Superior temporal gyrus (tissue), 1 donor: Measurements from ENCODE around the gene UBN2.
"Not testable (repeated sequence)": the region's sequence is repeated elsewhere in the genome, so short reads cannot be mapped to it uniquely, and the experiment has no call there.

Source experiments
- DNase-seq: peaks from one replicate; pipeline ENCODE4 v3.0.0-alpha.2; 2016; ENCODE audit errors: extremely low spot score

Gene UBN2

DNA sequence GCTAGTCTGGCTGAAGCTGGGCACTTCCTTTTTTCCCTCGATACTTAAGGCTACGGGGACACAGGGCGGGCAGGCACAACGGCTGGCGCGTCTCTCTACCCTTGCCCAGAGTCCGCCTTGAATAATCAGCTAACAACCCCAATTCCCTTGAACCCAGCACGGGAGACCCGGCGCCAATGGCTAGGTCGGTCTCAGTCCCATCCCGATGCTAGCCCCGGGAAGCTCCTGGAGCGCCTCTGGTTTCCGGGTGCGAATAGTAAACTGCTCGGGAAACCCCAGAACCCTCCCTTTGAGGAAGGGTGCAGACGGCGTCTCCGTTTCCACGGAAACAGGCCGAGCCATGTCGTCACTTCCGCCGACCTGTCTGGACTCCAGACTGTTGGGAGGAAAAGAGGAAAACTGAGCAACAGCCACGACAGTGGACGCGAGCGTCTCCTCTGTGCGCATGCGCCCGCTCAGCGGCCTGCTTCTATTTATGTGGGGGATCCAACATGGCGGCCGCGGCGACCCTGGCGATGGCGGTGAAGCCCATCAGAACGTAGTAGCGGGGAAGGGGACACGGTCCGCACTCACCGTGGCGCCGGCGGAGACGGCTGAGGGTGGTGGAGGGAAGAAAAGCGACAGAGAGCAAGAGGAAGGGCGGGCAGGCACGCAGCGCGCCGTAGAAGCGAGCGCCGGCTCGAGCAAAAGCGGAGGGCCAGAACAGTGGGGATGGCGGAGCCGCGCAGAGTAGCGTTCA, at the start of gene UBN2:
Gene UBN2, plus strand, starts transcription at position 464 of the 739 bp plus-strand sequence. Its CDS starts 248 bp downstream, at position 712.
- peak; percentile 99 for DNase-seq

DNA sequence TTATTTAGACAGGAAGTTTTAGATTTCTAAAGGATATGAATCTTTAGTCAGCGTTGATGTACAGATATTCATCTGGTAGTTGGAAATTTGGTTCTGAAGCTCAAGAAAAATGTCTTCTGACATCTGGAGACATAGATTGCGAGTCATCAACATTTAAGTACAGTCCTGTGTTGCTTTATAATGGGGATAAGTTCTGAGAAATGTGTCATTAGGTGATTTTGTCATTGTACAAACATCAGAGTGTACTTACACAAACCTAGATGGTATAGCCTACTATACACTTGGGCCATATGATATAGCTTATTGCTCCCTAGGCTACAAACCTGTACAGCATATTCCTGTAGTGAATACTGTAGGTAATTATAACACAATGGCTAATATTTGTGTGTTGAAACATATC, 49.6 kb upstream of the UBN2 start:
- DNase-seq: no peak

DNA sequence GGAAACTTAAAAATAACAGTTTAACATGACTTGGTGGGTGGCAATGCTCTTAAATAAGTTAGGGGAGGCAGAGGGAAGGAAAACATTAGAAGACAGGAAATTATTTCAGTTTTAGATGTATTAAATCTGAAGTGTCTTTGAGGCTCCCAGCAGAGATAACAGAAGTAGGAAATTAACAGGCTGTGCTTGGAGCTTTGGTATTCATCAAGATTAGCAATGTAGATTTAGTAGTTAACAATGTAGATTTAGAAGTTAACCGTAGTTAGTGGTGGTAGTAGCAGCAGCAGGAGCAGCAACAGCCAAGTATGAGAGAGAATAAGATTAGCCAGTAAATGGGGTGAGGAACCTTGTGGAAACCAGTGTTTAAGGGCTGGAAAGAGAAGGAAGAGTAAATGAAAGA, 48.7 kb upstream of the UBN2 start:
- DNase-seq: no peak

GRCh38 chr7:139183251-139183650, 47.8 kb upstream of the UBN2 start:
- DNase-seq: no peak

- no peak for DNase-seq
Measured at GRCh38 chr7:139183878-139184338, 47.1 kb upstream of the UBN2 start.

DNA sequence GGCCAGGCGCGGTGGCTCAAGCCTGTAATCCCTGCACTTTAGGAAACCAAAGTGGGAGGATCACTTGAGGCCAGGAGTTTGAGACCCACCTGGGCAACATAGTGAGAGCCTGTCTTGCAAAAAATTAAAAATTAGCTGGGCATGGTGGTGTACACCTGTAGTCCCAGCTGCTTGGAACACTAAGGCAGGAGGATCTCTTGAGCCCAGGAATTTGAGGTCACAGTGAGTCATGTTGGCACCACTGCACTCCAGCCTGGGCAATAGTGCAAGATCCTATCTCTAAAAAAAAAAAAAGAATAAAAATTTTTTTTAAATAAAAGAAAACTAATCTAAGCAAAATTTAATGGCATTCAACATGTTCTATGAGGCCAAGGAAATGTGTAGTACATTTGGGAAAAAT, 44.9 kb upstream of the UBN2 start:
- no peak for DNase-seq

GRCh38 chr7:139189357-139189756, 41.7 kb upstream of the UBN2 start:
- no peak for DNase-seq

GRCh38 chr7:139192014-139192706, 38.9 kb upstream of the UBN2 start:
- DNase-seq: no peak

GRCh38 chr7:139200382-139200781, 30.7 kb upstream of the UBN2 start:
- DNase-seq: no peak

GRCh38 chr7:139203992-139204391, 27.0 kb upstream of the UBN2 start:
- no peak for DNase-seq

GRCh38 chr7:139205843-139206242, 25.2 kb upstream of the UBN2 start:
- DNase-seq: no peak

GRCh38 chr7:139212133-139212532, 18.9 kb upstream of the UBN2 start:
- no peak for DNase-seq

DNA sequence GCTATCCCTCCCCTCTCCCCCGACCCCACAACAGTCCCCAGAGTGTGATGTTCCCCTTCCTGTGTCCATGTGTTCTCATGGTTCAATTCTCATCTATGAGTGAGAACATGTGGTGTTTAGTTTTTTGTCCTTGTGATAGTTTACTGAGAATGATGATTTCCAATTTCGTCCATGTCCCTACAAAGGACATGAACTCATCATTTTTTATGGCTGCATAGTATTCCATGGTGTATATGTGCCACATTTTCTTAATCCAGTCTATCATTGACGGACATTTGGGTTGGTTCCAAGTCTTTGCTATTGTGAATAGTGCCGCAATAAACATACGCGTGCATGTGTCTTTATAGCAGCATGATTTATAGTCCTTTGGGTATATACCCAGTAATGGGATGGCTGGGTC, 17.5 kb upstream of the UBN2 start:
- DNase-seq: not testable (repeated sequence)

DNA sequence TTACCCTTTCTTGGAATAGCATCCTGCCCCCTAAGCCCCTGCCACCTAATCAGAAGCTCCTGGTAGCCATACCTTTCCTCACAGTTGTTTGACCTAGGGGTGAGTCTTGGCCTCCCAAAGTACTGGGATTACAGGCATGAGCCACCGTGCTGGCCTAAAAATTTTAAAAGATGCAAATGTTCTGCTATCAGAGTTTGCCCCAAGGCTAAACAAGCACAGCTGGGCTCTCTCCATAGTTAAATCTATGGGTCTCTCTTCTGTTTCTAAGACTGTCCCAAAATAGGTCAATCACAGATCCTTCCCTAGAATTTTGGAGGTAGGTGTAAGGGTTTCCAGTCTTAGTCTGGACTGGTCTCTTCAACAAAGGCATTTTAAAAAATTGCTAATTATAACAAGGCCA, 12.9 kb upstream of the UBN2 start:
- no peak for DNase-seq

GRCh38 chr7:139224219-139224618, 6.8 kb upstream of the UBN2 start:
- no peak for DNase-seq

DNA sequence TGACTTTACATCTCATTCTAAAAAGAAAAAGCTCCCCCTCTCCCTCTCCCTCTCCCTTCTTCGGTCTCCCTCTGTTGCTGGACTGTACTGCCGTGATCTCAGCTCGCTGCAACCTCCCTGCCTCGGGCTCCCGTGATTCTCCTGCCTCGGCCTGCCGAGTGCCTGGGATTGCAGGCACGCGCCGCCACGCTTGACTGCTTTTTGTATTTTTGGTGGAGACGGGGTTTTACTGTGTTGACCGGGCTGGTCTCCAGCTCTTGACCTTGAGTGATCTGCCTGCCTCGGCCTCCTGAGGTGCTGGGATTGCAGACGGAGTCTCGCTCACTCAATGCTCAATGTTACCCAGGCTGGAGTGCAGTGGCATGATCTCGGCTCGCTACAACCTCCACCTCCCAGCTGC, 6.2 kb upstream of the UBN2 start:
- not testable (repeated sequence) for DNase-seq

GRCh38 chr7:139225286-139226157, 5.5 kb upstream of the UBN2 start:
- DNase-seq: not testable (repeated sequence)

DNA sequence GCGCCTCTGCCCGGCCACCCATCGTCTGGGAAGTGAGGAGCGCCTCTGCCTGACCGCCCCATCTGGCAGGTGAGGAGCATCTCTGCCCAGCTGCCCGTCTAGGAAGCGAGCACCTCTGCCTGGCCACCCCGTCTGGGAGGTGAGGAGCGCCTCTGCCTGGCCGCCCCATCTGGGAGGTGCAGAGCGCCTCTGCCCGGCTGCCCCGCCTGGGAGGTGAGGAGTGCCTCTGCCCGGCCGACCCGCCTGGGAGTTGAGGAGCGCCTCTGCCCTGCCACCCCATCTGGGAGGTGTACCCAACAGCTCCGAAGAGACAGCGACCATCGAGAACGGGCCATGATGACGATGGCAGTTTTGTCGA, 4.9 kb upstream of the UBN2 start:
- DNase-seq: not testable (repeated sequence)

DNA sequence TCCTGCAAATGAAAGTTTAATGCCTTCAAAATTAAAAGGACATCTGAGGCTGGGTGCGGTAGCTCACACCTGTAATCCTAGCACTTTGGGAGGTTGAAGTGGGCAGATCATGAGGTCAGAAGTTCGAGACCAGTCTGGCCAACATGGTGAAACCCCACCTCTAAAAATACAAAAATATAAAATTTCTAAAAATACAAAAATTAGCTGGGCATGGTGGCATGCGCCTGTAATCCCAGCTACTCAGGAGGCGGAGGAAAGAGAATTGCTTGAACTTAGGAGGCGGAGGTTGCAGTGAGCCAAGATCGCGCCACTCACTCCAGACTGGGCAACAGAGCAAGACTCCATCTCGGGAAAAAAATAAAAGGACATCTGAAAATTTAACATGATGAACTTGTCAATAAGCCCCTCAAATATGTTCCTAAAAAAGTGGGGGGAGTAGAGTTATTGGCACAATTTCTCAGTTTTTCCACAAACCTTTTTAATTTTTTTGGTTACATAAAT, 4.0 kb upstream of the UBN2 start:
- DNase-seq: not testable (repeated sequence)

GRCh38 chr7:139230023-139230422, 1.0 kb upstream of the UBN2 start:
- no peak for DNase-seq

DNA sequence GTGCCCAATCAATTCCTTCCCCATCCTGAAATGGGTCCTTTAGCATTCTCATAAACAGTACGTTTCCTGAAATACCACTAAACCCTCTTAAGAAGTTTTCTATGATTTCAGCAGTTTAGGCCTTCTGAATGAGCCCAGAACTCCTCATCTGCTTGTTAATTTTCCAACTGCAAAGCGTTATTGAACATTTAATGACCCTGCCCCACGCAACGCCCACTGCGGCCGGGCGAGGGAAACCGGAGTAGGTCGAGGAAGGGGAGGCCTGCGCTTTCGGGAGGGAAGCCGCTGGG, 608 bp upstream of the UBN2 start:
- DNase-seq: no peak
